ENCODE measurements around the gene KCNA3.
A peak's percentile ranks its signal among the peaks of the same experiment; 100 is the strongest.

The KCNA3 gene

GRCh38 chr1:110645211-110645610 is 29.5 kb downstream of the KCNA3 start:
- no peak for TF ChIP-seq CTCF (IDR thresholded peaks at IDR 0.05; ENCODE audit: insufficient read depth, low read length, poor library complexity, severe bottlenecking)
- DNase-seq (ENCODE audit: extremely low read depth, insufficient read length), result no peak
- Histone ChIP-seq H3K4me3 (replicated peaks; ENCODE audit: low read depth, low read length) (no peak overlapping the region), H3K27me3 (replicated peaks; ENCODE audit: control insufficient read depth, insufficient read depth, low read length) (no peaks in the 10 kb centered on the region), H3K36me3 (ENCODE audit: control insufficient read depth, insufficient read depth, low read length) (no peaks in the 10 kb centered on the region)

DNA sequence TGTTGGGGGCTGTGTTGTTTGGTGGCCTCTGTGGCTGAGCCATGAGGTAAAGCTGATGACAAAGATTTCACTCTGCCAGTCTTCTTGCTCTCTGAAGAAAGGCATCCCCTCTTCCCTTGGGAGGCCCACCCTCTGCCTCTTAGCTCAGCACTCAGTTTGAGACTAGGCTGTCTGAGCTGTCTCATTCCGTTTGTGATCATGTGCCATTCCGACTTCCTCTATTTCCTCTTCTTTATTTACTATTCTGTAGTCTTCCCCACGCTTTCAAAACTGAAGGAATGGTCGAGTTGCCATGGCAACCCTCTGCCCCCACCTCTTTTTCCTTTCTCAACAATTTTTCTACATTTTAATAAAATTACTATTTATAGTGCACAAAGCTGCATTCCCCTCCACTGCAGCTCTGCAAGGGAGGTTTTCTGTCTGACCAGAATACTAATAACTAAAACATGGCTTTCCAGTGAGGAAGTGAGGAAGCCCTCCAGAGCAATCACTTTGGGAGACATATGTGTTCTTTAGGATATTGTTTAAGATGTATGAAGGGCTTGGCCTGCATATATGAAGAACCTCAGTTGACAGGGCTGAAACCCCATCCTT is 30.8 kb downstream of the KCNA3 start:
- H3K27me3 ChIP-seq (replicated peaks; ENCODE audit: control insufficient read depth, insufficient read depth, low read length), result no peaks in the 10 kb centered on the region
- no peak for TF ChIP-seq CTCF (IDR thresholded peaks at IDR 0.05; ENCODE audit: insufficient read depth, low read length, poor library complexity, severe bottlenecking)
- H3K36me3 ChIP-seq (ENCODE audit: control insufficient read depth, insufficient read depth, low read length), result no peaks in the 10 kb centered on the region
- no peak overlapping the region for H3K4me3 ChIP-seq (replicated peaks; ENCODE audit: low read depth, low read length)
- no peak for DNase-seq (ENCODE audit: extremely low read depth, insufficient read length)

DNA sequence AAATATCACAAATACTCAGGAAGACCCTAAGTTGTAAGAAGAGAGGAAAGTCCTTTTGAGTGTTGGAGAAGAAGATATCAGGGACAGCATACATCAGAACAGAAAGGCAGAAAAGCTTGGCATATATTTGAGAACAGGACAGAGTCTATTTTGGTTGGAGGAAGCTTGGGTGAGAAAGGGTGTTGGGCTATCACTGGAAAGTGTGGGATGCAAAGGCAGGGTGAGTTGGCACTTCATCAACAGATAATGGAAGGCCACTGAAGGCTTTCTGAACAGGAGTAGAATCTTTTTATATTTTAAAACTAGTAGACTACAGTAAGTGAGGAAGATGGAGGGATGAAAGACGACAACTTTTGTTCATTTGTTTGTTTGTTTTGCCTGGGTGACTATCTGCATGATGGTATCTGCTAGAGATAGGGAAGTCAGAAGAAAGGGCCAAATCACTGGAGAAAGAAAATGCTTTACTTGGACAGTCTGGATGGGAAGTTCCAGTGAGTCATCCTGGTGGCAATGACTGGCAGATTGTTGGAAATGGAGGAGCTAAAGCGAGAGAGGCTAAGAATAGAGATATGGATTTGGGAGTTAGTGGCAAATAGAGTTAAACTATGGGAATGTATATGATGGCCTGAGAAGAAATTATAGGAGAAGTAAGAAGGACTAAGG is 34.9 kb downstream of the KCNA3 start:
- no peaks in the 10 kb centered on the region for H3K27me3 ChIP-seq (replicated peaks; ENCODE audit: control insufficient read depth, insufficient read depth, low read length)
- TF ChIP-seq CTCF (IDR thresholded peaks at IDR 0.05; ENCODE audit: insufficient read depth, low read length, poor library complexity, severe bottlenecking), result no peak

GRCh38 chr1:110638556-110638955 is 36.2 kb downstream of the KCNA3 start:
- no peaks in the 10 kb centered on the region for H3K27me3 ChIP-seq (replicated peaks; ENCODE audit: control insufficient read depth, insufficient read depth, low read length)
- DNase-seq (ENCODE audit: extremely low read depth, insufficient read length), result no peak
- H3K36me3 ChIP-seq (ENCODE audit: control insufficient read depth, insufficient read depth, low read length), result no peaks in the 10 kb centered on the region
- H3K4me3 ChIP-seq (replicated peaks; ENCODE audit: low read depth, low read length), result no peak overlapping the region
- TF ChIP-seq CTCF (IDR thresholded peaks at IDR 0.05; ENCODE audit: insufficient read depth, low read length, poor library complexity, severe bottlenecking), result no peak

More for the DNA sequence above, 34.9 kb downstream of the KCNA3 start:
- DNase-seq (ENCODE audit: extremely low read depth, insufficient read length), result no peak
- Histone ChIP-seq H3K36me3 (ENCODE audit: control insufficient read depth, insufficient read depth, low read length) (no peaks in the 10 kb centered on the region), H3K4me3 (replicated peaks; ENCODE audit: low read depth, low read length) (no peak overlapping the region)

DNA sequence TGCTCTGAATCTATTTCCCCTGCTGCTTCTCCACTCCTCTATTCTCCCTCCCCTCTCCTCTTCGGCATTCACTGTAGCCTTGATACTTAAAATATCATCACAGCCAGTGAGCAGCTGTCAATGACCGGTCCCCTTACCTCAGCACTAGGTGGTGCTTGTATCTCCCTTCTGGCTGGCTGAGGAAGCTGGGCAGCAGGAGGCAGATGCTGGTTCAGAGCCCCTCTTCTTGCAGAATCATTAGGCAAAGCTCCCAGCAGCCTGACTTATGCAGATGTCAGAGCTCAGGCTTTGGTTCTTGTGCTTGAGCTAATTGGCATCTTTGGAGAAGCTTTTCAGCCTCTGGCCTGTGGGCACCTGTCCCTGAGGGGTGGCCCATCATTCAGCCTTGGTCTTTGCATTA is 36.7 kb downstream of the KCNA3 start:
- Histone ChIP-seq H3K27me3 (replicated peaks; ENCODE audit: control insufficient read depth, insufficient read depth, low read length) (no peaks in the 10 kb centered on the region), H3K36me3 (ENCODE audit: control insufficient read depth, insufficient read depth, low read length) (no peaks in the 10 kb centered on the region), H3K4me3 (replicated peaks; ENCODE audit: low read depth, low read length) (no peak overlapping the region)
- DNase-seq (ENCODE audit: extremely low read depth, insufficient read length), result no peak
- peak; percentile 14 for TF ChIP-seq CTCF (IDR thresholded peaks at IDR 0.05; ENCODE audit: insufficient read depth, low read length, poor library complexity, severe bottlenecking)
